Esophagus muscularis mucosa (tissue), 4 donors: ENCODE results near the gene ARL8B.

ENCODE experiments used
- CTCF ChIP-seq, 3 experiments: fragments of 200-600 bp in 2 of 3; fragments of 450-650 bp in 1 of 3; sonication (generic) in 2 of 3; IDR thresholded peaks; one replicate each; pipeline ENCODE4 v1.5.1; 2017 to 2019; ENCODE audit warnings: antibody characterized with exemption in 3 of 3, mild to moderate bottlenecking in 2 of 3, moderate library complexity in 1 of 3
- EP300 ChIP-seq: sonication (generic); formaldehyde crosslinking; IDR thresholded peaks from one replicate; pipeline ENCODE4 v1.6.1; 2017; ENCODE audit warnings: antibody characterized with exemption
- POLR2A ChIP-seq: fragments of 450-650 bp; IDR thresholded peaks from one replicate; pipeline ENCODE4 v1.6.1; 2017; ENCODE audit warnings: antibody characterized with exemption, moderate library complexity, mild to moderate bottlenecking, low read depth
- POLR2AphosphoS5 ChIP-seq, 2 donors: sonication (generic); formaldehyde crosslinking; IDR thresholded peaks; one replicate each; pipeline ENCODE4 v1.6.1; 2017; ENCODE audit warnings: antibody characterized with exemption in 2 of 2

- TF ChIP-seq POLR2A = no peak
- no peak for TF ChIP-seq POLR2AphosphoS5 (IDR thresholded peaks at IDR 0.05)
- no peak for TF ChIP-seq CTCF (IDR thresholded peaks at IDR 0.05)
- TF ChIP-seq EP300 = no peak
Observed at GRCh38 chr3:5115506-5116162, 6.5 kb upstream of the ARL8B start.
